H9 (cell line): ENCODE data around the gene DHRS1. TPM values are rescaled to one million over a fixed set of nuclear protein-coding genes. Genes with fewer than 3 reads are reported as not detected.

Source experiments
- DNase-seq: peaks from one replicate; pipeline ENCODE4 v3.0.0-alpha.2; 2017
- H2AFZ ChIP-seq: one replicate; pipeline ENCODE4 v1.6.1; 2013; ENCODE audit warnings: mild to moderate bottlenecking, low read length, control low read depth, moderate library complexity
- H2AK5ac ChIP-seq: 2 replicates; pipeline ENCODE4 v1.6.1; 2013; ENCODE audit warnings: low read length, control low read depth, mixed read lengths; ENCODE audit not compliant: insufficient read length
- H2BK120ac ChIP-seq: one replicate; pipeline ENCODE4 v1.6.1; 2013; ENCODE audit warnings: low read depth, mild to moderate bottlenecking, low read length, control low read depth, inconsistent platforms; ENCODE audit not compliant: poor library complexity, severe bottlenecking
- H2BK12ac ChIP-seq: 2 replicates; pipeline ENCODE4 v1.6.1; 2013; ENCODE audit warnings: low read length, control low read depth, mixed read lengths, low read depth; ENCODE audit not compliant: insufficient read length
- H2BK15ac ChIP-seq: 2 replicates; pipeline ENCODE4 v1.6.1; 2013; ENCODE audit warnings: low read depth, low read length, control low read depth
- H2BK20ac ChIP-seq: one replicate; pipeline ENCODE4 v1.6.1; 2013; ENCODE audit warnings: low read depth, mild to moderate bottlenecking, low read length, control low read depth, inconsistent platforms; ENCODE audit not compliant: poor library complexity, severe bottlenecking
- H2BK5ac ChIP-seq: 2 replicates; pipeline ENCODE4 v1.6.1; 2013; ENCODE audit warnings: low read length, control low read depth, mixed read lengths; ENCODE audit not compliant: insufficient read length
- H3K14ac ChIP-seq: 2 replicates; pipeline ENCODE4 v1.6.1; 2013; ENCODE audit warnings: low read length, control low read depth; ENCODE audit not compliant: insufficient read depth
- H3K18ac ChIP-seq: 2 replicates; pipeline ENCODE4 v1.6.1; 2013; ENCODE audit warnings: low read depth, mild to moderate bottlenecking, mixed read lengths, low read length, control low read depth; ENCODE audit not compliant: insufficient read length
- H3K23ac ChIP-seq: 2 replicates; pipeline ENCODE4 v1.6.1; 2013; ENCODE audit warnings: low read length, control low read depth, mixed read lengths, low read depth; ENCODE audit not compliant: insufficient read length
- H3K23me2 ChIP-seq: 2 replicates; pipeline ENCODE4 v1.6.1; 2013; ENCODE audit warnings: low read depth, mild to moderate bottlenecking, mixed read lengths, low read length, control low read depth; ENCODE audit not compliant: insufficient read length, poor library complexity, severe bottlenecking
- H3K27ac ChIP-seq: 2 replicates; pipeline ENCODE4 v1.5.1; 2013; ENCODE audit warnings: low read length, control low read depth, mixed read lengths, low read depth; ENCODE audit not compliant: insufficient read length
- H3K27me3 ChIP-seq: 2 replicates; pipeline ENCODE4 v1.6.1; 2013; ENCODE audit warnings: low read length, control low read depth, inconsistent platforms; ENCODE audit not compliant: insufficient read depth
- H3K4ac ChIP-seq: 2 replicates; pipeline ENCODE4 v1.6.1; 2013; ENCODE audit warnings: low read depth, mild to moderate bottlenecking, control low read depth, inconsistent platforms, low read length, moderate library complexity
- H3K4me1 ChIP-seq: 2 replicates; pipeline ENCODE4 v1.6.1; 2013; ENCODE audit warnings: low read length, control low read depth, inconsistent platforms; ENCODE audit not compliant: insufficient read depth
- H3K4me2 ChIP-seq: 2 replicates; pipeline ENCODE4 v1.6.1; 2013; ENCODE audit warnings: low read length, control low read depth, mixed read lengths; ENCODE audit not compliant: insufficient read length, insufficient read depth
- H3K56ac ChIP-seq: 2 replicates; pipeline ENCODE4 v1.6.1; 2013; ENCODE audit warnings: low read depth, mild to moderate bottlenecking, mixed read lengths, low read length, control low read depth; ENCODE audit not compliant: insufficient read length
- H3K79me1 ChIP-seq: 2 replicates; pipeline ENCODE4 v1.6.1; 2013; ENCODE audit warnings: low read depth, mild to moderate bottlenecking, moderate library complexity, low read length, control low read depth, inconsistent platforms; ENCODE audit not compliant: insufficient read depth, poor library complexity, severe bottlenecking
- H3K79me2 ChIP-seq: 2 replicates; pipeline ENCODE4 v1.6.1; 2013; ENCODE audit warnings: low read length, control low read depth, inconsistent platforms; ENCODE audit not compliant: insufficient read depth
- H3K9ac ChIP-seq: 2 replicates; pipeline ENCODE4 v1.6.1; 2013; ENCODE audit warnings: low read length, control low read depth, mixed read lengths; ENCODE audit not compliant: insufficient read length; ENCODE audit errors: extremely low read depth
- H3K9me3 ChIP-seq: one replicate; pipeline ENCODE4 v1.6.1; 2013; ENCODE audit warnings: low read depth, low read length, inconsistent platforms; ENCODE audit not compliant: control insufficient read depth
- H3T11ph ChIP-seq: one replicate; pipeline ENCODE4 v1.6.1; 2013; ENCODE audit warnings: mild to moderate bottlenecking, low read length, control low read depth, inconsistent platforms
- H4K20me1 ChIP-seq: one replicate; pipeline ENCODE4 v1.6.1; 2013; ENCODE audit not compliant: control insufficient read depth, insufficient read length, insufficient read depth
- H4K5ac ChIP-seq: 2 replicates; pipeline ENCODE4 v1.6.1; 2013; ENCODE audit warnings: low read depth, mild to moderate bottlenecking, mixed read lengths, low read length, control low read depth; ENCODE audit not compliant: insufficient read length
- H4K8ac ChIP-seq: replicated peaks from 2 replicates; pipeline ENCODE4 v1.6.1; 2013; ENCODE audit warnings: low read length, control low read depth, mixed read lengths, low read depth; ENCODE audit not compliant: insufficient read length
- H4K91ac ChIP-seq: 2 replicates; pipeline ENCODE4 v1.6.1; 2013; ENCODE audit warnings: low read depth, mild to moderate bottlenecking, moderate library complexity, mixed read lengths, low read length, control low read depth; ENCODE audit not compliant: insufficient read length
- H3K27ac Mint-ChIP-seq, 3 experiments: 2 replicates in 2 of 3; 3 replicates in 1 of 3; pipeline ENCODE4 v1.8.0; 2020 to 2021; ENCODE audit warnings: mixed read lengths in 3 of 3, mild to moderate bottlenecking in 1 of 3, moderate library complexity in 1 of 3
- H3K27me3 Mint-ChIP-seq: 2 replicates; pipeline ENCODE4 v1.8.0; 2021; ENCODE audit warnings: low read depth, mild to moderate bottlenecking, moderate library complexity, mixed read lengths
- H3K36me3 Mint-ChIP-seq, 3 experiments: 2 replicates in 2 of 3; 3 replicates in 1 of 3; pipeline ENCODE4 v1.8.0; 2020 to 2021; ENCODE audit warnings: low read depth in 3 of 3, mixed read lengths in 3 of 3; ENCODE audit not compliant: insufficient read depth in 1 of 3
- H3K4me1 Mint-ChIP-seq, 2 experiments: 2 replicates each; pipeline ENCODE4 v1.8.0; 2020; ENCODE audit warnings: mixed read lengths in 2 of 2
- H3K4me3 Mint-ChIP-seq, 2 experiments: 2 replicates in 1 of 2; 3 replicates in 1 of 2; pipeline ENCODE4 v1.8.0; 2020 to 2021; ENCODE audit warnings: mild to moderate bottlenecking in 2 of 2, mixed read lengths in 2 of 2, moderate library complexity in 1 of 2
- H3K9me3 Mint-ChIP-seq, 2 experiments: 2 replicates in 1 of 2; 3 replicates in 1 of 2; pipeline ENCODE4 v1.8.0; 2020; ENCODE audit warnings: mild to moderate bottlenecking in 2 of 2, mixed read lengths in 2 of 2, moderate library complexity in 1 of 2
- CTCF ChIP-seq: fragments of 200-600 bp; sonication (generic); conservative IDR thresholded peaks from 3 replicates; pipeline ENCODE4 v1.8.0; 2021; ENCODE audit warnings: antibody characterized with exemption, mild to moderate bottlenecking
- WGBS: extraction: QIAGEN DNeasy Blood & Tissue Kit; methylation state at CpG from one replicate; pipeline ENCODE4 v1.1.7; 2013; ENCODE audit warnings: missing lambda C conversion rate, low lambda C conversion rate, mixed read lengths; ENCODE audit not compliant: insufficient read length; ENCODE audit errors: extremely low coverage; 5-methylcytosine and 5-hydroxymethylcytosine counted together
- total RNA-seq: library from RNA; stranded (reverse); gene quantifications from 2 replicates; pipeline ENCODE4 v1.2.1, GENCODE V29; 2021

The DHRS1 gene
- total RNA-seq, 1 experiment from 2014 or later, result 19.1 TPM

- H3K36me3 Mint-ChIP-seq, result no peaks in the 10 kb centered on the region
- Histone ChIP-seq H3K79me2 (no peaks in the 10 kb centered on the region), H3K27ac (no peak overlapping the region), H3K4me2 (no peak overlapping the region), H4K5ac (no peak overlapping the region), H2BK12ac (no peak overlapping the region), H2BK120ac (no peak overlapping the region), H3K14ac (no peak overlapping the region), H3K56ac (no peak overlapping the region), H2BK15ac (no peak overlapping the region), H3K23me2 (no peaks in the 10 kb centered on the region), H2BK20ac (no peak overlapping the region), H2AFZ (no peak overlapping the region), H3K4ac (no peak overlapping the region), H3K18ac (no peak overlapping the region), H3K23ac (no peak overlapping the region), H4K91ac (no peak overlapping the region), H3K79me1 (no peaks in the 10 kb centered on the region), H2AK5ac (no peak overlapping the region), H3K9me3 (no peaks in the 10 kb centered on the region), H3K9ac (no peak overlapping the region), H4K8ac (no peak overlapping the region), H2BK5ac (no peak overlapping the region), H3K4me1 (no peaks in the 10 kb centered on the region), H3K27me3 (no peaks in the 10 kb centered on the region), H3T11ph (no peak overlapping the region), H4K20me1 (no peaks in the 10 kb centered on the region)
- H3K27ac Mint-ChIP-seq, result no peak overlapping the region; a peak in 1 of 7 replicates
- no peak overlapping the region for H3K4me3 Mint-ChIP-seq
- WGBS, result no CpG with 5 or more reads among the region's 1 CpG
- no peaks in the 10 kb centered on the region for H3K4me1 Mint-ChIP-seq
- peaks cover under 1% of the 10 kb centered on the region; the same call in 1 of the 2 replicates for H3K27me3 Mint-ChIP-seq
- 0 out of 3 replicates have a peak, but pooled peaks have one; percentile 24 for TF ChIP-seq CTCF
- H3K9me3 Mint-ChIP-seq, result no peaks in the 10 kb centered on the region
- DNase-seq, result no peak
Measured at GRCh38 chr14:24251880-24252288, 47.7 kb downstream of the DHRS1 start.
